Stimulated activated CD8-positive, alpha-beta memory T cell treated with anti-CD3 and anti-CD28 coated beads, Interleukin-7, amount 100 ng/mL, for 24 hours (primary cell): ENCODE measurements around the gene LTBP1.
"Not testable (repeated sequence)": the region's sequence is repeated elsewhere in the genome, so short reads cannot be mapped to it uniquely, and the experiment has no call there.

Experiments used
- DNase-seq: peaks from one replicate; pipeline ENCODE4 v3.0.0-alpha.2; 2020; ENCODE audit warnings: low read depth

The LTBP1 gene

GRCh38 chr2:33380719-33381118 is 434.0 kb downstream of the LTBP1 start:
- no peak for DNase-seq

- DNase-seq: no peak
These were observed 434.6 kb downstream of the LTBP1 start for GRCh38 chr2:33381301-33381858.

GRCh38 chr2:33383855-33384598 is 437.3 kb downstream of the LTBP1 start:
- no peak for DNase-seq

- no peak for DNase-seq
These were observed 437.8 kb downstream of the LTBP1 start for GRCh38 chr2:33384599-33384961.

- no peak for DNase-seq
These were observed 442.2 kb downstream of the LTBP1 start for GRCh38 chr2:33388996-33389395.

GRCh38 chr2:33389695-33390094 is 442.9 kb downstream of the LTBP1 start:
- not testable (repeated sequence) for DNase-seq

GRCh38 chr2:33391529-33392255 is 444.9 kb downstream of the LTBP1 start:
- no peak for DNase-seq

GRCh38 chr2:33392366-33392765 is 445.6 kb downstream of the LTBP1 start:
- no peak for DNase-seq

- no peak for DNase-seq
These were observed 448.3 kb downstream of the LTBP1 start for GRCh38 chr2:33395034-33395433.

- DNase-seq: peak; percentile 19
These were observed 449.0 kb downstream of the LTBP1 start for GRCh38 chr2:33395655-33396249.

- no peak for DNase-seq
These were observed 457.6 kb downstream of the LTBP1 start for GRCh38 chr2:33404321-33404720.

- no peak for DNase-seq
These were observed 459.9 kb downstream of the LTBP1 start for GRCh38 chr2:33406622-33407021.

GRCh38 chr2:33408109-33408508 is 461.4 kb downstream of the LTBP1 start:
- no peak for DNase-seq

- DNase-seq: no peak
These were observed 462.7 kb downstream of the LTBP1 start for GRCh38 chr2:33409417-33409955.

- DNase-seq: no peak
These were observed 465.0 kb downstream of the LTBP1 start for GRCh38 chr2:33411765-33412164.

GRCh38 chr2:33412920-33413319 is 466.2 kb downstream of the LTBP1 start:
- DNase-seq: no peak

GRCh38 chr2:33419581-33420200 is 472.9 kb downstream of the LTBP1 start:
- no peak for DNase-seq

GRCh38 chr2:33420726-33421125 is 474.0 kb downstream of the LTBP1 start:
- DNase-seq: no peak

GRCh38 chr2:33421820-33422219 is 475.1 kb downstream of the LTBP1 start:
- DNase-seq: no peak

GRCh38 chr2:33425161-33425560 is 478.4 kb downstream of the LTBP1 start:
- no peak for DNase-seq

- DNase-seq: no peak
These were observed 478.9 kb downstream of the LTBP1 start for GRCh38 chr2:33425586-33426031.

GRCh38 chr2:33426666-33427231 is 480.0 kb downstream of the LTBP1 start:
- DNase-seq: no peak
